ENCODE results near the gene ARHGAP33. TPM values are rescaled to one million over a fixed set of nuclear protein-coding genes. Genes with fewer than 3 reads are reported as not detected.

ARHGAP33 gene
- total RNA-seq, 1 experiment from 2014 or later = 19.5 TPM

- WGBS (ENCODE audit: extremely low coverage, insufficient read length, low lambda C conversion rate) = no CpG with 5 or more reads among the region's 14 CpGs
Observed at GRCh38 chr19:35751839-35752745, 23.3 kb upstream of the ARHGAP33 start.

More at GRCh38 chr19:35751839-35752745, 23.3 kb upstream of the ARHGAP33 start:
- H3K27ac Mint-ChIP-seq = no peak overlapping the region
- Histone ChIP-seq H3K4ac (ENCODE audit: low read depth, low read length) (no peak overlapping the region), H3K14ac (ENCODE audit: insufficient read depth, low read length) (no peak overlapping the region), H3K23ac (ENCODE audit: insufficient read length, low read depth, low read length) (no peak overlapping the region), H4K8ac (replicated peaks; ENCODE audit: insufficient read length, low read depth, low read length) (no peak overlapping the region), H2AK5ac (ENCODE audit: insufficient read length, low read length) (no peak overlapping the region), H4K5ac (ENCODE audit: insufficient read length, low read depth, low read length) (no peak overlapping the region), H3T11ph (ENCODE audit: low read length) (no peak overlapping the region), H3K18ac (ENCODE audit: insufficient read length, low read depth, low read length) (no peak overlapping the region), H3K79me1 (ENCODE audit: insufficient read depth, low read depth, low read length, poor library complexity, severe bottlenecking) (no peaks in the 10 kb centered on the region), H3K56ac (ENCODE audit: insufficient read length, low read depth, low read length) (no peak overlapping the region), H2BK20ac (ENCODE audit: low read depth, low read length, poor library complexity, severe bottlenecking) (no peak overlapping the region), H4K91ac (ENCODE audit: insufficient read length, low read depth, low read length) (no peak overlapping the region), H2BK5ac (ENCODE audit: insufficient read length, low read length) (no peak overlapping the region), H3K4me2 (ENCODE audit: insufficient read depth, insufficient read length, low read length) (no peak overlapping the region), H2BK120ac (ENCODE audit: low read depth, low read length, poor library complexity, severe bottlenecking) (no peak overlapping the region), H2BK12ac (ENCODE audit: insufficient read length, low read depth, low read length) (no peak overlapping the region), H3K9ac (ENCODE audit: extremely low read depth, insufficient read length, low read length) (no peak overlapping the region), H3K23me2 (ENCODE audit: insufficient read length, low read depth, low read length, poor library complexity, severe bottlenecking) (peaks cover 13% of the 10 kb centered on the region), H3K27me3 (ENCODE audit: insufficient read depth, low read length) (no peaks in the 10 kb centered on the region), H3K9me3 (ENCODE audit: control insufficient read depth, low read depth, low read length) (no peaks in the 10 kb centered on the region), H2AFZ (ENCODE audit: low read length) (no peak overlapping the region), H3K27ac (ENCODE audit: insufficient read length, low read depth, low read length) (no peak overlapping the region), H4K20me1 (ENCODE audit: control insufficient read depth, insufficient read depth, insufficient read length) (no peaks in the 10 kb centered on the region), H2BK15ac (ENCODE audit: low read depth, low read length) (no peak overlapping the region), H3K4me1 (ENCODE audit: insufficient read depth, low read length) (no peaks in the 10 kb centered on the region), H3K79me2 (ENCODE audit: insufficient read depth, low read length) (no peaks in the 10 kb centered on the region)
- H3K36me3 Mint-ChIP-seq (ENCODE audit: insufficient read depth in 1 of 3, low read depth in 3 of 3) = peaks cover 0 to 7% (median 6%) of the 10 kb centered on the region in 3 experiments; a peak in 3 of 7 replicates
- no peak for DNase-seq
- no peak overlapping the region for H3K4me3 Mint-ChIP-seq
- no peaks in the 10 kb centered on the region for H3K9me3 Mint-ChIP-seq
- peaks cover 15 to 23% of the 10 kb centered on the region in 2 experiments for H3K4me1 Mint-ChIP-seq
- no peak for TF ChIP-seq CTCF (conservative IDR thresholded peaks at IDR 0.05)
- H3K27me3 Mint-ChIP-seq (ENCODE audit: low read depth) = peaks cover 7% of the 10 kb centered on the region

Measured in H9 (cell line).